Kidney (tissue), 14 donors: ENCODE measurements around the gene AOPEP. TPM values are rescaled to one million over a fixed set of nuclear protein-coding genes. Genes with fewer than 3 reads are reported as not detected.

Experiments used
- DNase-seq, 5 donors: peaks; one replicate each; pipeline ENCODE4 v3.0.0-alpha.2; 2013 to 2020
- FAIRE-seq: peaks from 2 replicates; lab custom pipeline; 2012; peaks lifted over from hg19 to GRCh38; lab: Jason Lieb, UNC
- H3K27ac ChIP-seq, 2 donors: one replicate each; pipeline ENCODE4 v1.7.0; 2013; ENCODE audit warnings: low read depth in 2 of 2, low read length in 2 of 2, inconsistent platforms in 1 of 2
- H3K27me3 ChIP-seq: one replicate; pipeline ENCODE4 v1.7.1; 2013; ENCODE audit warnings: low read length, inconsistent platforms; ENCODE audit not compliant: control insufficient read depth, insufficient read depth
- H3K36me3 ChIP-seq, 3 donors: one replicate each; pipeline versions ENCODE4 v1.7.0 to v1.7.1; 2013; ENCODE audit warnings: low read length in 3 of 3, control low read depth in 1 of 3, inconsistent platforms in 1 of 3; ENCODE audit not compliant: insufficient read depth in 3 of 3, control insufficient read depth in 2 of 3
- H3K4me1 ChIP-seq, 3 donors: one replicate each; pipeline versions ENCODE4 v1.7.0 to v1.7.1; 2013; ENCODE audit warnings: low read length in 3 of 3, inconsistent platforms in 1 of 3, low read depth in 1 of 3; ENCODE audit not compliant: control insufficient read depth in 2 of 3, insufficient read depth in 2 of 3
- H3K4me3 ChIP-seq, 3 donors: one replicate each; pipeline versions ENCODE4 v1.7.0 to v1.8.1; 2013; ENCODE audit warnings: low read length in 3 of 3, control low read depth in 1 of 3, inconsistent platforms in 1 of 3
- H3K9ac ChIP-seq, 3 donors: one replicate each; pipeline versions ENCODE4 v1.7.0 to v1.7.1; 2013; ENCODE audit warnings: low read length in 3 of 3, control low read depth in 1 of 3, inconsistent platforms in 1 of 3
- H3K9me3 ChIP-seq, 3 donors: one replicate each; pipeline versions ENCODE4 v1.7.0 to v1.7.1; 2013; ENCODE audit warnings: low read length in 3 of 3, control low read depth in 1 of 3, inconsistent platforms in 1 of 3; ENCODE audit not compliant: control insufficient read depth in 2 of 3, insufficient read depth in 1 of 3
- intact Hi-C: fragments of 100-400 bp; cut with DNase I; formaldehyde crosslinking; loops from one replicate; pipeline ENCODE4 v1.11.1; 2022
- polyA plus RNA-seq: library from polyadenylated mRNA; stranded (reverse); fragments of 350-450 nt; fragmentation: Illumina TruSeq; extraction: RNeasy Lipid Tissue Mini Kit (QIAGEN cat#74804); gene quantifications from one replicate; pipeline ENCODE4 v1.2.3, GENCODE V29; 2014; ENCODE audit warnings: low read depth, low replicate concordance; ENCODE audit not compliant: insufficient read depth
- total RNA-seq: library from RNA; stranded (reverse); fragmentation: NEBNext Ultra II Directional; extraction: Animal tissue kit (Norgen Biotek cat#: 25700); gene quantifications from one replicate; pipeline ENCODE4 v1.2.1, GENCODE V29; 2021
- TF ChIP-seq, protein P1 (sequence below): IDR thresholded peaks from 3 replicates; pipeline ENCODE4 v1.5.1; 2012; ENCODE audit warnings: mild to moderate bottlenecking, moderate library complexity, borderline replicate concordance; ENCODE audit not compliant: insufficient read depth; ENCODE audit errors: extremely low read depth
- donor health status: control.
- donor health status: control.
- donor health status: control.
- donor health status: control.
- donor health status: control.
- donor health status: DM: yes; HTN: yes; CAD: no.
- donor health status: Normal renal cell carcinoma (clear cell type).

The AOPEP gene
- total and polyA plus RNA-seq, 2 donors from 2014 or later: 52.2 to 119 TPM

DNA sequence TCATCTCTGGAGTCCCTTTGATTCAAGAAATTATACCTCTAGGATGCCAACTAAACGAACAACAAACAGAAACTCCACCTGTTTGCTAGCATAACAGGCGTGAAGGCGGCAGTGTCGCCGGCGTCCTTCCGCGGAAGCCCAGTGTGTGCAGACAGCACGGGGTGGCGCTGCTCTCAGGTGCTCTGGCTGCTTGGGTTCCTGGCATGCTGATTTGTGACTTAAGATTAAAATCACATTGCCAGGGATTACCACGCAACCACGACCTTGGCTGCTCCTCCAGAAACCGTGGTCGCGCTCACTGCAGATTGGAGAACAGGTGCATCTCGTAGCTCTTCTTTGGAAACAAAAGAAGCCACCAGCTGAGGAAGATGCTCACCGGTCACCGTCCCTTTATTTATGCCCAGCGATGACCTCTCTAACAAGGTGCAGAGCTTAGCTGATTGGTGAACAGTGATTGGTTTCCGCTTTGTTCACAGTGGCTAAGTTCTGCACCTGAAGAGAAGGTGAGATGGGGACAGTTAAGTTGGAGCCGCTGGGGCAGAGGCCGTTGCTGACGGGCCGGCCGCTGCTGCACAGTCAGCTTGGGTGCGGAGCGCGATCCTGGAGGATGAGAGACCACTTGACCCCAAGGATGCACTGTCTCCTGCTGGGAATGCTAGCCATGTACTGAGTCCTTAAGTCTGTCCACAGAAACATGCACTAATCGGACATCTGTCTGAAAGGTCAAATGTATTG, 358.7 kb downstream of the AOPEP start:
- Histone ChIP-seq H3K9ac (no peak overlapping the region), H3K27me3 (no peaks in the 10 kb centered on the region), H3K9me3 (no peaks in the 10 kb centered on the region), H3K27ac (no peak overlapping the region), H3K4me3 (no peak overlapping the region), H3K4me1 (peaks cover 0 to 27% (median 13%) of the 10 kb centered on the region in 3 donors), H3K36me3 (peaks cover 9 to 56% (median 35%) of the 10 kb centered on the region in 3 donors)
- DNase-seq (peak in 1 of 5 donors; percentile 38), FAIRE-seq (no peak)
- TF ChIP-seq, protein P1, sequence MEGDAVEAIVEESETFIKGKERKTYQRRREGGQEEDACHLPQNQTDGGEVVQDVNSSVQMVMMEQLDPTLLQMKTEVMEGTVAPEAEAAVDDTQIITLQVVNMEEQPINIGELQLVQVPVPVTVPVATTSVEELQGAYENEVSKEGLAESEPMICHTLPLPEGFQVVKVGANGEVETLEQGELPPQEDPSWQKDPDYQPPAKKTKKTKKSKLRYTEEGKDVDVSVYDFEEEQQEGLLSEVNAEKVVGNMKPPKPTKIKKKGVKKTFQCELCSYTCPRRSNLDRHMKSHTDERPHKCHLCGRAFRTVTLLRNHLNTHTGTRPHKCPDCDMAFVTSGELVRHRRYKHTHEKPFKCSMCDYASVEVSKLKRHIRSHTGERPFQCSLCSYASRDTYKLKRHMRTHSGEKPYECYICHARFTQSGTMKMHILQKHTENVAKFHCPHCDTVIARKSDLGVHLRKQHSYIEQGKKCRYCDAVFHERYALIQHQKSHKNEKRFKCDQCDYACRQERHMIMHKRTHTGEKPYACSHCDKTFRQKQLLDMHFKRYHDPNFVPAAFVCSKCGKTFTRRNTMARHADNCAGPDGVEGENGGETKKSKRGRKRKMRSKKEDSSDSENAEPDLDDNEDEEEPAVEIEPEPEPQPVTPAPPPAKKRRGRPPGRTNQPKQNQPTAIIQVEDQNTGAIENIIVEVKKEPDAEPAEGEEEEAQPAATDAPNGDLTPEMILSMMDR: no peak
- intact Hi-C loops: no loop called here

DNA sequence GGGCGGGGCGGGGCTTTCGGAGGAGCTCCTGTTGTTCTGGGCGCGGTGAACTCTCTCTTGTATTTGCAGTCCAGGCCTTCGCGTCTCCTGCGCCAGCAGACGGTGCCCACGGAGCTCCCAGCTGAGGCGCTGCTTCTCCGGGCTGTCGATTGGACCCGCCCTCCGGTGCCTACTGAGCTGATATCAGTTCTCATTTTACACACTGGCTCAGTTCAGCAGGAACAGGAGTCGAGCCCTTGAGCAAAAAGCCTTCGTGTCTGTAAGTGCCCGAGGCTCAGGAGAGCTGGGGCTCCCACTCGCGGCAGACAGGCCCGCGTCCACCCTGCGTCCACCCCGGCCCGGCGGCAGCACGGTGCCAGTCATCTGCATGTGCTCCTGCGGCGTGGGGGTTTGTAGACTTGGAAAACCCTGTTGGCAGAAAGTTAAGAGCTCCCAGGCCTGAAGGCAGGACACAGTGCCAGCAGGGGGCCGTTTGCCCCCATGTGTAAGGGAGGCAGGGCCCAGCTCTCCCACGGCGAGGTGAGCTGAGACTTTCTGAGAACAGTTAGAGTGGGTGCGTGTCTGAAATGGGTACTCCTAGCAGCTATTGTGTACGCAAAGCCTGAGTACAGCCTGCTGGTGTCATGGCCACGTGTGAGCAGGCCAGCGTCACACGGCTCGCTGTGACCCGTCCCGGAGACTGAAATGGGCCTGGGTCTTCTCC, 359.5 kb downstream of the AOPEP start:
- intact Hi-C loops: no loop called here
- Histone ChIP-seq H3K4me1 (peaks cover 0 to 35% (median 21%) of the 10 kb centered on the region in 3 donors), H3K36me3 (peaks cover 7 to 50% (median 34%) of the 10 kb centered on the region in 3 donors), H3K9ac (no peak overlapping the region), H3K9me3 (no peaks in the 10 kb centered on the region), H3K4me3 (no peak overlapping the region), H3K27me3 (no peaks in the 10 kb centered on the region), H3K27ac (no peak overlapping the region)
- DNase-seq (peak in 1 of 5 donors; percentile 47), FAIRE-seq (no peak)
- TF ChIP-seq, protein P1: no peak

DNA sequence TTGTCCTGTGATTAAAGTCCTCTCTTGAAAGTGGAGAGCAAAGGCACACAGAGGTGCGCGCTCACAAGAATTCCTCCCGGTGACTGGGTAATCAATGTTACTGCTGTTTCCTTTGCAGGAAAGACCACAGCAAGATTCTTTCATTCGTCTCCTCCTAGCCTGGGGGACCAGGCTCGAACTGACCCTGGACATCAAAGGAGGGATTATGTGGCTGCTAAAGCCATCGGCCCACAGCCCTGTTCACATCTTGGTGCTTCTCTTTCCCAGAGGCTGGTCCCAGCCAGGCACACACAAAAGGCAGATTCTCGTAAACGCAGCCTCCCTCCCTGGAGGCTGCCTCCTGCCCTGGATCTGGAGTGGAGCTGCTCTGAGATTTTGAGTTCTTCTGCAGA, 360.1 kb downstream of the AOPEP start:
- H3K4me3 ChIP-seq: no peak overlapping the region
- no peaks in the 10 kb centered on the region for H3K27me3 ChIP-seq
- FAIRE-seq (no peak), DNase-seq (peak in 1 of 5 donors; percentile 30)
- H3K4me1 ChIP-seq: peaks cover 0 to 40% (median 26%) of the 10 kb centered on the region in 3 donors
- H3K36me3 ChIP-seq: peaks cover 6 to 45% (median 29%) of the 10 kb centered on the region in 3 donors
- no peaks in the 10 kb centered on the region for H3K9me3 ChIP-seq
- intact Hi-C loops: no loop called here
- TF ChIP-seq, protein P1: no peak
- no peak overlapping the region for H3K9ac ChIP-seq
- H3K27ac ChIP-seq: no peak overlapping the region
